OCI-LY7 (cell line): Measurements from ENCODE around the gene RETREG1. TPM values are rescaled to one million over a fixed set of nuclear protein-coding genes. Genes with fewer than 3 reads are reported as not detected.

Experiments
- BruUV-seq: library from RNA; stranded (reverse); fragments of 400-500 nt; replicated peaks from 2 replicates; lab custom pipeline; 2021; lab: Mats Ljungman, UMichigan
- CTCF ChIA-PET: fragments of 300-600 bp; sonication (Branson Sonifier 250); formaldehyde crosslinking; loops from one replicate; lab custom pipeline; 2022; ENCODE audit warnings: antibody characterized with exemption; ENCODE audit not compliant: unreplicated experiment; lab: Charles Lee
- POLR2A ChIA-PET: fragments of 300-600 bp; sonication (Branson Sonifier 250); formaldehyde crosslinking; loops from one replicate; lab custom pipeline; 2022; ENCODE audit warnings: antibody characterized with exemption; lab: Charles Lee
- DNase-seq: peaks from one replicate; pipeline ENCODE4 v3.0.0-alpha.2; 2015; ENCODE audit warnings: low spot score
- H2AFZ ChIP-seq: fragments of 200-600 bp; sonication (generic), shearing (Covaris generic); 2 replicates; pipeline ENCODE4 v1.6.1; 2014; ENCODE audit warnings: mild to moderate bottlenecking, antibody characterized with exemption, low read length, moderate library complexity
- H3K27ac ChIP-seq: fragments of 200-600 bp; sonication (generic); 2 replicates; pipeline ENCODE4 v1.5.1; 2014; ENCODE audit warnings: mixed run types, low read depth, mild to moderate bottlenecking, moderate library complexity, low read length, inconsistent platforms; ENCODE audit not compliant: poor library complexity, severe bottlenecking
- H3K36me3 ChIP-seq: fragments of 200-600 bp; sonication (generic); 2 replicates; pipeline ENCODE4 v1.6.1; 2014; ENCODE audit warnings: mild to moderate bottlenecking, antibody characterized with exemption, low read length, moderate library complexity, mixed read lengths; ENCODE audit not compliant: insufficient read depth
- H3K4me1 ChIP-seq: fragments of 200-600 bp; sonication (generic); 2 replicates; pipeline ENCODE4 v1.5.1; 2014; ENCODE audit warnings: mild to moderate bottlenecking, low read length; ENCODE audit not compliant: insufficient read depth, poor library complexity, severe bottlenecking
- H3K4me2 ChIP-seq: fragments of 200-600 bp; sonication (generic); 2 replicates; pipeline ENCODE4 v1.6.1; 2014; ENCODE audit warnings: mild to moderate bottlenecking, low read length
- H3K4me3 ChIP-seq: fragments of 200-600 bp; sonication (generic); 2 replicates; pipeline ENCODE4 v1.5.1; 2014; ENCODE audit warnings: mild to moderate bottlenecking, low read depth, low read length; ENCODE audit not compliant: poor library complexity, severe bottlenecking
- H3K79me2 ChIP-seq: fragments of 200-600 bp; sonication (generic); 2 replicates; pipeline ENCODE4 v1.6.1; 2016; ENCODE audit warnings: low read depth, mild to moderate bottlenecking, low read length, moderate library complexity, mixed read lengths; ENCODE audit not compliant: insufficient read depth
- H3K9me2 ChIP-seq: fragments of 200-600 bp; sonication (generic); 2 replicates; pipeline ENCODE4 v1.6.1; 2016; ENCODE audit warnings: mild to moderate bottlenecking, low read length, mixed read lengths; ENCODE audit not compliant: insufficient read depth
- H3K9me3 ChIP-seq: fragments of 200-600 bp; sonication (generic); 2 replicates; pipeline ENCODE4 v1.6.1; 2014; ENCODE audit warnings: mild to moderate bottlenecking, mixed run types, low read length, mixed read lengths
- H4K20me1 ChIP-seq: fragments of 200-600 bp; sonication (generic); 2 replicates; pipeline ENCODE4 v1.6.1; 2014; ENCODE audit warnings: mild to moderate bottlenecking, antibody characterized with exemption, low read length, moderate library complexity, mixed read lengths; ENCODE audit not compliant: insufficient read depth
- CTCF ChIP-seq: fragments of 200-600 bp; sonication (generic); conservative IDR thresholded peaks from 2 replicates; pipeline ENCODE4 v1.5.1; 2014; ENCODE audit warnings: mild to moderate bottlenecking, antibody characterized with exemption, low read length, moderate library complexity, mixed read lengths
- EZH2phosphoT487 ChIP-seq: fragments of 200-600 bp; sonication (generic); IDR thresholded peaks from 2 replicates; pipeline ENCODE4 v1.6.1; 2018; ENCODE audit warnings: low read depth, borderline replicate concordance, mild to moderate bottlenecking, mixed run types, antibody characterized with exemption, low read length, moderate library complexity, mixed read lengths
- intact Hi-C: fragments of 100-400 bp; cut with micrococcal nuclease; formaldehyde crosslinking; loops from one replicate; pipeline ENCODE4 v1.10.0; 2022; ENCODE audit not compliant: unreplicated experiment
- small RNA-seq: library from RNA; depleted of rRNA; stranded (forward); fragments of <200 nt; gene quantifications from one replicate; pipeline ENCODE3, GENCODE V24; 2014
- total RNA-seq, 2 experiments: library from RNA; depleted of rRNA in 1 of 2; stranded (reverse); fragments of >200 nt in 1 of 2; shearing (Covaris generic) in 1 of 2; gene quantifications; 2 replicates each; pipeline ENCODE4 v1.2.3, GENCODE V29; 2014 to 2022

Gene RETREG1
- total RNA-seq, 2 experiments from 2014 or later, result 2.4 to 2.6 TPM

- ChIA-PET POLR2A (interaction anchor here (0.6 kb wide), 1 partner anchor 10 kb away, joined by 3 read pairs; no protein-coding TSS in a partner anchor), CTCF (no interaction called here)
- no peaks in the 10 kb centered on the region for H3K36me3 ChIP-seq
- no peak overlapping the region for H3K4me2 ChIP-seq
- no peaks in the 10 kb centered on the region for H3K9me3 ChIP-seq
- no peak for TF ChIP-seq CTCF
- no peak for TF ChIP-seq EZH2phosphoT487
- no peak overlapping the region for H3K27ac ChIP-seq
- intact Hi-C loops, result no loop called here
- BruUV-seq, result no TSS peak
- no peaks in the 10 kb centered on the region for H3K9me2 ChIP-seq
- no peak overlapping the region for H2AFZ ChIP-seq
- H3K4me1 ChIP-seq, result no peaks in the 10 kb centered on the region
- H3K4me3 ChIP-seq, result no peak overlapping the region
- no peaks in the 10 kb centered on the region for H4K20me1 ChIP-seq
- H3K79me2 ChIP-seq, result no peaks in the 10 kb centered on the region
- no peak for DNase-seq
Measured at GRCh38 chr5:16427587-16427986, 189.2 kb downstream of the RETREG1 start.

Small RNA genes lying within 50 kb of the gene (small RNA-seq; reads per million reads assigned to genes)
- not detected for gene RF00019

Other genes with a start within 250 kb of the RETREG1 start
- 25.7 and 30.5 TPM in 2 replicates for gene ZNF622, start 151.2 kb downstream of the RETREG1 start, total RNA-seq (2014; rRNA removed; shearing (Covaris generic))
- gene ZNF622, start 151.2 kb downstream of the RETREG1 start, total RNA-seq (2022), result 28.3 and 32.9 TPM in 2 replicates